Measurements from ENCODE around the gene FEM1C. TPM values are rescaled to one million over a fixed set of nuclear protein-coding genes. Genes with fewer than 3 reads are reported as not detected.

FEM1C gene
- total RNA-seq, 1 experiment from 2014 or later: 27.5 TPM

DNA sequence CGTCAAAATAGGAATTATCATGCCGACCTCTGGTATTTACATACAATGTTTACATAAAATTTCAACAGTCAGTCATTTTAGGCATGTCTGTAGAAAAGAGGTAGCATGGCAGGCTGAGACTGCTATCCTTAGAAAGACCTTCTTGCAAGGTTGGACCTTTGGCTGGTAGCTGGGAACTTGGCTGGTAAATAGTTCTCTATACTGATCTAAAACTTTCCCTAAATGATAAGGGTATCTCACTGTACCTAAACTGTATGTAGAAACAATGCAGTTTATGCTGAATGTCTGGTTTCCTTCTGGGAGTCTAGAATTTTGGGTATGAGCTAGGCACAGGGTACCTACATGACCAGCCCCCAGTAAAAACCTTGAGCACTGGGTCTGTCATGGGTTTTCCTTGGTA, 18.0 kb downstream of the FEM1C start:
- TF ChIP-seq POLR2AphosphoS5 (IDR thresholded peaks at IDR 0.05; ENCODE audit: low read depth, low read length) (no peak), CBX3 (IDR thresholded peaks at IDR 0.05; ENCODE audit: low read depth) (no peak), ZNF274 (IDR thresholded peaks at IDR 0.05; ENCODE audit: low read depth, low read length) (no peak), POLR2A (IDR thresholded peaks at IDR 0.05; ENCODE audit: borderline replicate concordance, extremely low read depth, insufficient read depth, insufficient read length) (no peak), SRF (IDR thresholded peaks at IDR 0.05; ENCODE audit: low read depth) (no peak)
- TF ChIP-seq, protein P1, sequence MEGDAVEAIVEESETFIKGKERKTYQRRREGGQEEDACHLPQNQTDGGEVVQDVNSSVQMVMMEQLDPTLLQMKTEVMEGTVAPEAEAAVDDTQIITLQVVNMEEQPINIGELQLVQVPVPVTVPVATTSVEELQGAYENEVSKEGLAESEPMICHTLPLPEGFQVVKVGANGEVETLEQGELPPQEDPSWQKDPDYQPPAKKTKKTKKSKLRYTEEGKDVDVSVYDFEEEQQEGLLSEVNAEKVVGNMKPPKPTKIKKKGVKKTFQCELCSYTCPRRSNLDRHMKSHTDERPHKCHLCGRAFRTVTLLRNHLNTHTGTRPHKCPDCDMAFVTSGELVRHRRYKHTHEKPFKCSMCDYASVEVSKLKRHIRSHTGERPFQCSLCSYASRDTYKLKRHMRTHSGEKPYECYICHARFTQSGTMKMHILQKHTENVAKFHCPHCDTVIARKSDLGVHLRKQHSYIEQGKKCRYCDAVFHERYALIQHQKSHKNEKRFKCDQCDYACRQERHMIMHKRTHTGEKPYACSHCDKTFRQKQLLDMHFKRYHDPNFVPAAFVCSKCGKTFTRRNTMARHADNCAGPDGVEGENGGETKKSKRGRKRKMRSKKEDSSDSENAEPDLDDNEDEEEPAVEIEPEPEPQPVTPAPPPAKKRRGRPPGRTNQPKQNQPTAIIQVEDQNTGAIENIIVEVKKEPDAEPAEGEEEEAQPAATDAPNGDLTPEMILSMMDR (IDR thresholded peaks at IDR 0.05 in 2 of 3, conservative IDR thresholded peaks at IDR 0.05 in 1 of 3; ENCODE audit: borderline replicate concordance in 1 of 3, insufficient read depth in 1 of 3, low read depth in 2 of 3, low read length in 2 of 3): no peak
- Histone ChIP-seq H3K9me2 (ENCODE audit: insufficient read depth) (no peaks in the 10 kb centered on the region), H4K20me1 (ENCODE audit: insufficient read depth) (0 out of 2 replicates have a peak, but pooled peaks cover 13% of the 10 kb centered on the region), H3K27ac (ENCODE audit: low read depth, low read length) (no peak overlapping the region), H2AFZ (ENCODE audit: low read depth, low read length, poor library complexity, severe bottlenecking) (no peak overlapping the region), H3K9me3 (ENCODE audit: control insufficient read depth in 1 of 2, insufficient read depth in 1 of 2, low read depth in 1 of 2, low read length in 2 of 2) (no peaks in the 10 kb centered on the region), H3K4me1 (ENCODE audit: control insufficient read depth in 1 of 2, insufficient read depth in 2 of 2, low read length in 2 of 2) (peaks cover 0 to 3% of the 10 kb centered on the region in 2 experiments; a peak in 1 of 4 replicates), H3K4me3 (replicated peaks in 1 of 2; ENCODE audit: low read depth in 1 of 2, low read length in 2 of 2) (no peak overlapping the region), H3K9ac (ENCODE audit: low read length) (no peak overlapping the region), H3K27me3 (ENCODE audit: insufficient read depth, low read length) (no peaks in the 10 kb centered on the region), H3K79me2 (ENCODE audit: insufficient read depth, low read length) (peaks cover 96% of the 10 kb centered on the region), H3K4me2 (ENCODE audit: low read length) (no peak overlapping the region), H3K36me3 (ENCODE audit: control insufficient read depth in 1 of 2, insufficient read depth in 2 of 2, low read length in 2 of 2) (peaks cover 13 to 31% of the 10 kb centered on the region in 2 experiments)
- no peak for ATAC-seq
- intact Hi-C loops (cut with micrococcal nuclease): no loop called here
- ChIA-PET CTCF (no interaction called here), POLR2A (no interaction called here), RAD21 (ENCODE audit: low non-redundant PET in 1 of 2, low total read pairs in 2 of 2, uncharacterized antibody in 2 of 2, unreplicated experiment in 2 of 2) (no interaction called here)
- no TSS peak for BruUV-seq (replicated peaks)
- DNase-seq (ENCODE audit: low read depth, low spot score): no peak

DNA sequence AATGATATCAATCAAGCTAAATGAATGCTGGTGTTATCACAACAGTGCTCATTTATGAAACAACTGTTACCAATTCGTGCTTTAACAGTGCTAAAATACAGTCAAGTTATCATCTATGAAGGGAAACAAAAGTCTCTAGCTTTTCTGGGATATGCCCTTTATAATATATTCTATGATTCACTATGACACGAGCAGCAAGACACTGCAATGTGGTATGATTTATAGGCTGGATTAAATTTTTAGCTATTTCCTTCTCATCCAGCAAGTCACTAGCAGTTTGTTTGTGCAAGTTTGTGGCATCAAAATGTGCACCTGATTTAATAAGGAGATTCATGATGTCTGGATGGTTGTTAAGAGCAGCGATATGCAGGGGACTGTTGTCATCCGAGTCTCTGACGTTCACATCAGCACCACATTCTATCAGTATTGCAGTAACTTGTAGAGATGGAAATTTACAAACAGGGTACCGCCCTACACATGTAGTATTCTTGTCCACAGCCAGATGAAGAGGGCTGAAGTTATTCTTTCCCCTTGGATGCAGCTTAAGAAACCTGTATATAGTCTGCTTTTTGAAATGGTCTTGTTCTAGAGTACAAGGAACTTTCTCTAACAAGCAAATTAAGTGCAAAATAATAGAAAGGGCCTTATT, 20.3 kb downstream of the FEM1C start:
- CTCF ChIA-PET: interaction anchor here (1.2 kb wide), 1 partner anchor 50 kb away, joined by 3 read pairs; no protein-coding TSS in a partner anchor
- no peak overlapping the region for H3K4me3 ChIP-seq (replicated peaks in 1 of 2; ENCODE audit: low read depth in 1 of 2, low read length in 2 of 2)

More for the DNA sequence above, 20.3 kb downstream of the FEM1C start:
- H3K4me1 ChIP-seq (ENCODE audit: control insufficient read depth in 1 of 2, insufficient read depth in 2 of 2, low read length in 2 of 2): no peaks in the 10 kb centered on the region
- POLR2A ChIA-PET: no interaction called here
- DNase-seq (ENCODE audit: low read depth, low spot score) (no peak), ATAC-seq (no peak)
- H3K9me3 ChIP-seq (ENCODE audit: control insufficient read depth in 1 of 2, insufficient read depth in 1 of 2, low read depth in 1 of 2, low read length in 2 of 2): no peaks in the 10 kb centered on the region
- H3K36me3 ChIP-seq (ENCODE audit: control insufficient read depth in 1 of 2, insufficient read depth in 2 of 2, low read length in 2 of 2): peaks cover 13 to 31% of the 10 kb centered on the region in 2 experiments
- BruUV-seq (replicated peaks): no TSS peak
- H4K20me1 ChIP-seq (ENCODE audit: insufficient read depth): 0 out of 2 replicates have a peak, but pooled peaks cover 6% of the 10 kb centered on the region
- H3K27ac ChIP-seq (ENCODE audit: low read depth, low read length): no peak overlapping the region
- H3K9me2 ChIP-seq (ENCODE audit: insufficient read depth): no peaks in the 10 kb centered on the region
- peaks cover 87% of the 10 kb centered on the region for H3K79me2 ChIP-seq (ENCODE audit: insufficient read depth, low read length)
- no peak overlapping the region for H3K9ac ChIP-seq (ENCODE audit: low read length)
- H3K4me2 ChIP-seq (ENCODE audit: low read length): no peak overlapping the region
- TF ChIP-seq, protein P2, sequence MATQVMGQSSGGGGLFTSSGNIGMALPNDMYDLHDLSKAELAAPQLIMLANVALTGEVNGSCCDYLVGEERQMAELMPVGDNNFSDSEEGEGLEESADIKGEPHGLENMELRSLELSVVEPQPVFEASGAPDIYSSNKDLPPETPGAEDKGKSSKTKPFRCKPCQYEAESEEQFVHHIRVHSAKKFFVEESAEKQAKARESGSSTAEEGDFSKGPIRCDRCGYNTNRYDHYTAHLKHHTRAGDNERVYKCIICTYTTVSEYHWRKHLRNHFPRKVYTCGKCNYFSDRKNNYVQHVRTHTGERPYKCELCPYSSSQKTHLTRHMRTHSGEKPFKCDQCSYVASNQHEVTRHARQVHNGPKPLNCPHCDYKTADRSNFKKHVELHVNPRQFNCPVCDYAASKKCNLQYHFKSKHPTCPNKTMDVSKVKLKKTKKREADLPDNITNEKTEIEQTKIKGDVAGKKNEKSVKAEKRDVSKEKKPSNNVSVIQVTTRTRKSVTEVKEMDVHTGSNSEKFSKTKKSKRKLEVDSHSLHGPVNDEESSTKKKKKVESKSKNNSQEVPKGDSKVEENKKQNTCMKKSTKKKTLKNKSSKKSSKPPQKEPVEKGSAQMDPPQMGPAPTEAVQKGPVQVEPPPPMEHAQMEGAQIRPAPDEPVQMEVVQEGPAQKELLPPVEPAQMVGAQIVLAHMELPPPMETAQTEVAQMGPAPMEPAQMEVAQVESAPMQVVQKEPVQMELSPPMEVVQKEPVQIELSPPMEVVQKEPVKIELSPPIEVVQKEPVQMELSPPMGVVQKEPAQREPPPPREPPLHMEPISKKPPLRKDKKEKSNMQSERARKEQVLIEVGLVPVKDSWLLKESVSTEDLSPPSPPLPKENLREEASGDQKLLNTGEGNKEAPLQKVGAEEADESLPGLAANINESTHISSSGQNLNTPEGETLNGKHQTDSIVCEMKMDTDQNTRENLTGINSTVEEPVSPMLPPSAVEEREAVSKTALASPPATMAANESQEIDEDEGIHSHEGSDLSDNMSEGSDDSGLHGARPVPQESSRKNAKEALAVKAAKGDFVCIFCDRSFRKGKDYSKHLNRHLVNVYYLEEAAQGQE (IDR thresholded peaks at IDR 0.05; ENCODE audit: low read depth): no peak
- TF ChIP-seq FOSL1 (IDR thresholded peaks at IDR 0.05; ENCODE audit: low read depth) (no peak), SRF (IDR thresholded peaks at IDR 0.05; ENCODE audit: low read depth) (no peak), CEBPB (IDR thresholded peaks at IDR 0.05; ENCODE audit: low read depth) (no peak)
- TF ChIP-seq, protein P3, sequence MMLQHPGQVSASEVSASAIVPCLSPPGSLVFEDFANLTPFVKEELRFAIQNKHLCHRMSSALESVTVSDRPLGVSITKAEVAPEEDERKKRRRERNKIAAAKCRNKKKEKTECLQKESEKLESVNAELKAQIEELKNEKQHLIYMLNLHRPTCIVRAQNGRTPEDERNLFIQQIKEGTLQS (IDR thresholded peaks at IDR 0.05): 0 out of 2 replicates have a peak, but pooled peaks have one; percentile 9
- no peak overlapping the region for H2AFZ ChIP-seq (ENCODE audit: low read depth, low read length, poor library complexity, severe bottlenecking)
- RAD21 ChIA-PET (ENCODE audit: low non-redundant PET in 1 of 2, low total read pairs in 2 of 2, uncharacterized antibody in 2 of 2, unreplicated experiment in 2 of 2): no interaction called here
- intact Hi-C loops (cut with micrococcal nuclease): no loop called here
- H3K27me3 ChIP-seq (ENCODE audit: insufficient read depth, low read length): no peaks in the 10 kb centered on the region

All from HCT116 (cell line).